Activated CD8-positive, alpha-beta memory T cell treated with anti-CD3 and anti-CD28 coated beads, Interleukin-2, amount 10 ng/mL, durations not matched to agents 7 days and 5 days (primary cell): Measurements from ENCODE around the gene CCN5. TPM values are rescaled to one million over a fixed set of nuclear protein-coding genes. Genes with fewer than 3 reads are reported as not detected.

Experiments
- ATAC-seq: fragments of 150-1000 bp; cut with Tn5 transposase; one replicate; pipeline ENCODE4 v1.10.0; 2021; ENCODE audit warnings: moderate library complexity
- CTCF ChIA-PET: fragments of 350-600 bp; sonication (Branson Sonifier 250); formaldehyde crosslinking; loops from one replicate; lab custom pipeline; 2021; ENCODE audit warnings: antibody characterized with exemption; lab: Charles Lee
- DNase-seq: peaks from one replicate; pipeline ENCODE4 v3.0.0-alpha.2; 2020
- H3K27ac Mint-ChIP-seq: one replicate; pipeline ENCODE4 v1.8.0; 2021; ENCODE audit warnings: mild to moderate bottlenecking, mixed read lengths
- H3K27me3 Mint-ChIP-seq: one replicate; pipeline ENCODE4 v1.8.0; 2021; ENCODE audit warnings: mixed read lengths
- H3K36me3 Mint-ChIP-seq: one replicate; pipeline ENCODE4 v1.8.0; 2021; ENCODE audit warnings: mild to moderate bottlenecking, mixed read lengths
- H3K4me1 Mint-ChIP-seq: one replicate; pipeline ENCODE4 v1.8.0; 2021; ENCODE audit warnings: mixed read lengths
- H3K4me3 Mint-ChIP-seq: one replicate; pipeline ENCODE4 v1.8.0; 2021; ENCODE audit warnings: mild to moderate bottlenecking, moderate library complexity, mixed read lengths
- H3K9me3 Mint-ChIP-seq: one replicate; pipeline ENCODE4 v1.8.0; 2022; ENCODE audit warnings: low read depth, mixed read lengths
- total RNA-seq, 2 experiments: library from RNA; stranded (reverse); gene quantifications; one replicate each; pipeline ENCODE4 v1.2.3, GENCODE V29; 2021

The CCN5 gene
- total RNA-seq, 2 experiments from 2014 or later = not detected

GRCh38 chr20:44700306-44700705, 14.9 kb upstream of the CCN5 start:
- no peaks in the 10 kb centered on the region for H3K4me1 Mint-ChIP-seq
- H3K4me3 Mint-ChIP-seq = no peak overlapping the region
- no peak overlapping the region for H3K27ac Mint-ChIP-seq
- no peaks in the 10 kb centered on the region for H3K36me3 Mint-ChIP-seq
- H3K9me3 Mint-ChIP-seq = no peaks in the 10 kb centered on the region
- CTCF ChIA-PET = no interaction called here
- ATAC-seq = no peak
- no peak for DNase-seq
- H3K27me3 Mint-ChIP-seq = peaks cover 6% of the 10 kb centered on the region

GRCh38 chr20:44701118-44701857, 13.9 kb upstream of the CCN5 start:
- ATAC-seq (no peak), DNase-seq (no peak)
- no peak overlapping the region for H3K4me3 Mint-ChIP-seq
- no peak overlapping the region for H3K27ac Mint-ChIP-seq
- no peaks in the 10 kb centered on the region for H3K9me3 Mint-ChIP-seq
- CTCF ChIA-PET = interaction anchor here (0.6 kb wide), 1 partner anchor 1710 kb away, joined by 3 read pairs; no protein-coding TSS in a partner anchor
- peaks cover 7% of the 10 kb centered on the region for H3K27me3 Mint-ChIP-seq
- H3K4me1 Mint-ChIP-seq = no peaks in the 10 kb centered on the region
- H3K36me3 Mint-ChIP-seq = no peaks in the 10 kb centered on the region

DNA sequence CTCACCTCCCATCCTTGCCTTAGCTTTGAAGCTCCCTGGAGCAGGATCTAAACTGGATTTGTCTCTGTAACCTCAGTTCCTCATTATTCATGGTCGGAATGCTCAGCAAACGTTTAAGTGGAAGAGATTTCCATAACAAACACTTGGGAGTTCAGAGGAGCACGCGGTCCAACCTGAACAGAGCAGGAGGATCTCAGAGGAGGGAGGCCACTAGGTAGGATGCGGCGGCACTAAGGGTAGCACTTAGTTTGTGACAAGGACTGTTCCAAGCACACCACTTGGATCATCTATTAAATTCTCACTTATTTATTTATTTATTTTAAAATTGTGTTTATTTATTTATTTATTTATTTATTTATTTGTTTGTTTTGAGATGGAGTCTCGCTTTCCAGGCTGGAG, 13.3 kb upstream of the CCN5 start:
- Mint-ChIP-seq H3K27ac (no peak overlapping the region), H3K4me1 (no peaks in the 10 kb centered on the region), H3K27me3 (peaks cover 7% of the 10 kb centered on the region), H3K36me3 (no peaks in the 10 kb centered on the region), H3K4me3 (no peak overlapping the region), H3K9me3 (no peaks in the 10 kb centered on the region)
- ATAC-seq = no peak
- CTCF ChIA-PET = no interaction called here
- no peak for DNase-seq

DNA sequence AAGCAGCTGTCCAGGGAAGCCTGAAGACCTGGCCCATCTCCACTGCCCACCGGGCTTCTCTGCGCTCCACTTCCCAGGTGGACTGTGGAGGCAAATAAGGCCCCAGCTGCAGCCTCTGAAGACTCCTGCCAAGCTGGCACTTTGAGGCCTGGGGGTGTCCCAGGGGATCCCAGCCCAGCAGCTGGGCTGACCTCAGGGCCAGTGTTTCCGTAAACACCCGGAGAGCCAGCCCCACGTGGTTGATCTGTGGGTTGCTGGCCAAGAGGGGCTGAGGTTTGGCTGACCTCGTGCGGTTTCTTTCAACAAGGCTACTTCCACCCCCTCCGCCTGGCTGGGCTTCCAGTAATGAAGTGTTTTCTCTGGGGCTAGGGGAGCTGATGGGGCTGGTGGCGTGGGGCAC, 12.4 kb upstream of the CCN5 start:
- ATAC-seq (no peak), DNase-seq (no peak)
- Mint-ChIP-seq H3K27me3 (peaks cover 7% of the 10 kb centered on the region), H3K9me3 (no peaks in the 10 kb centered on the region), H3K27ac (no peak overlapping the region), H3K4me3 (no peak overlapping the region), H3K36me3 (no peaks in the 10 kb centered on the region), H3K4me1 (no peaks in the 10 kb centered on the region)
- CTCF ChIA-PET = interaction anchor here (1.6 kb wide), 1 partner anchor 18 kb away, joined by 9 read pairs; no protein-coding TSS in a partner anchor

- CTCF ChIA-PET = interaction anchor here (1.6 kb wide), 1 partner anchor 18 kb away, joined by 9 read pairs; no protein-coding TSS in a partner anchor
Observed at GRCh38 chr20:44703183-44703925, 11.8 kb upstream of the CCN5 start.

DNA sequence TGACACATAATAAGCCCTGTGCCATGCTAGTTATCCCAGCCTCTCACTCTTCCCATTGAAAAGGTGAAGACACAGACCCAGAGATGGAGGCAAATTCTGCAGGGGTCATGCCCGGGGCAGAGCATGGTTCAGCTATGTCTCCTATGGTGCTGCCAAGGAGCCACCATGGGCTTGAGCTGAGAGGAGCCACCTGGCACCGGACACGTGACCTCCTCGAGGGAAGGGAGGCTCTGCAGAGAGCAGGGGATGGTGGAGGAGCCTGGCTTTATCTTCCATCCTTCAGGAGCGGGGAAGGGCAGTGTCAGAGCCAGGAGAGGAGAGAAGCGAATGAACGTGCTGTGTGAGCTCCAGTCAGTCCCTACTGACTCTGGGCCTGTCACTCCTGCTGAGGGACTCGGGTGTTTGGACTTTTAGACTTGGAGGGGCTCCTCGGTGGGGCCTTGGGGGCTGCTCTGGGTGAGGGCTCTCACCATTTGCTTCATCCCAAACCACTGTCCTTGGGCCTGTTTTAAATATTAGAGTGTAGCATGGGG, 11.1 kb upstream of the CCN5 start:
- H3K9me3 Mint-ChIP-seq = no peaks in the 10 kb centered on the region
- H3K27me3 Mint-ChIP-seq = peaks cover 7% of the 10 kb centered on the region
- DNase-seq = no peak
- no peaks in the 10 kb centered on the region for H3K36me3 Mint-ChIP-seq
- H3K4me1 Mint-ChIP-seq = no peaks in the 10 kb centered on the region
- no peak for ATAC-seq
- H3K27ac Mint-ChIP-seq = no peak overlapping the region
- H3K4me3 Mint-ChIP-seq = no peak overlapping the region
- CTCF ChIA-PET = interaction anchor here (1.6 kb wide), 1 partner anchor 19 kb away, joined by 9 read pairs; no protein-coding TSS in a partner anchor

More at GRCh38 chr20:44703183-44703925, 11.8 kb upstream of the CCN5 start:
- Mint-ChIP-seq H3K27ac (no peak overlapping the region), H3K36me3 (no peaks in the 10 kb centered on the region), H3K27me3 (peaks cover 7% of the 10 kb centered on the region), H3K4me1 (no peaks in the 10 kb centered on the region), H3K9me3 (no peaks in the 10 kb centered on the region), H3K4me3 (no peak overlapping the region)
- DNase-seq (no peak), ATAC-seq (no peak)

GRCh38 chr20:44704551-44704971, 10.6 kb upstream of the CCN5 start:
- Mint-ChIP-seq H3K4me3 (no peak overlapping the region), H3K27me3 (peaks cover 7% of the 10 kb centered on the region), H3K27ac (no peak overlapping the region), H3K36me3 (no peaks in the 10 kb centered on the region), H3K4me1 (no peaks in the 10 kb centered on the region), H3K9me3 (no peaks in the 10 kb centered on the region)
- CTCF ChIA-PET = no interaction called here
- ATAC-seq (no peak), DNase-seq (no peak)

GRCh38 chr20:44705364-44706094, 9.6 kb upstream of the CCN5 start:
- Mint-ChIP-seq H3K9me3 (no peaks in the 10 kb centered on the region), H3K36me3 (no peaks in the 10 kb centered on the region), H3K27ac (no peak overlapping the region), H3K4me1 (no peaks in the 10 kb centered on the region), H3K4me3 (no peak overlapping the region), H3K27me3 (peaks cover 5% of the 10 kb centered on the region)
- CTCF ChIA-PET = no interaction called here
- DNase-seq (no peak), ATAC-seq (no peak)

GRCh38 chr20:44706301-44707017, 8.7 kb upstream of the CCN5 start:
- Mint-ChIP-seq H3K27me3 (peaks cover 2% of the 10 kb centered on the region), H3K36me3 (no peaks in the 10 kb centered on the region), H3K9me3 (no peaks in the 10 kb centered on the region), H3K4me3 (no peak overlapping the region), H3K27ac (no peak overlapping the region), H3K4me1 (no peaks in the 10 kb centered on the region)
- CTCF ChIA-PET = no interaction called here
- DNase-seq (no peak), ATAC-seq (no peak)

DNA sequence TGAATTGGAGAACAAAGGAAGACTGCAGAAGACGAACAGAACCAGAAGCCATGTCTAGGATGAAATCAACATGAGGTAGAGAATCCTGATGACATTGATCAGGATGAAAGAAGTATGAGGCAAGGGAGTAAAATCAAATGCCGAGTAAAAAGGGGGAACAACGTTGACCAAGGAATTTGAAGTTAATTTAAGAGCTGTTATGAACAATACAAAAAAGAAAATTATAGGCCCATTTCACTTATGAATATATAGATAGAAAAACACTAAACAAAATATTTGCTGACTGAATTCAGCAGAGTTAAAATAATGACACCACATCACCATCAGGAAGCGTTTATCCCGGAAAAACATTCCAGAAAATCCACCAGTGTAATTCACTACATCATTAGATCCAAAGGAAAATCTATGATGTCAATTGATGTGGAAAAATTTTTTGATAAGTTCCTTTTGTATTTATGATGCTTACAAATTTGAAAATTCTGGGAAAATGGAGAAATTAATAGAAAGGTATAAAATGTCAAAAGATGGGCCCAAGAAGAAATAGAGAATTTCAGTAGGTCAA, 8.1 kb upstream of the CCN5 start:
- no peaks in the 10 kb centered on the region for H3K9me3 Mint-ChIP-seq
- no peaks in the 10 kb centered on the region for H3K4me1 Mint-ChIP-seq
- H3K36me3 Mint-ChIP-seq = no peaks in the 10 kb centered on the region
- H3K27me3 Mint-ChIP-seq = peaks cover 2% of the 10 kb centered on the region
- no peak overlapping the region for H3K27ac Mint-ChIP-seq
- H3K4me3 Mint-ChIP-seq = no peak overlapping the region
- no peak for DNase-seq
- CTCF ChIA-PET = no interaction called here
- ATAC-seq = no peak

GRCh38 chr20:44709380-44709779, 5.8 kb upstream of the CCN5 start:
- peaks cover 5% of the 10 kb centered on the region for H3K27me3 Mint-ChIP-seq
- no peak overlapping the region for H3K27ac Mint-ChIP-seq
- ATAC-seq (no peak), DNase-seq (no peak)
- no peak overlapping the region for H3K4me3 Mint-ChIP-seq
- H3K4me1 Mint-ChIP-seq = no peaks in the 10 kb centered on the region
- no peaks in the 10 kb centered on the region for H3K9me3 Mint-ChIP-seq
- CTCF ChIA-PET = interaction anchor here (1.3 kb wide), 1 partner anchor 38 kb away, joined by 5 read pairs; no protein-coding TSS in a partner anchor
- H3K36me3 Mint-ChIP-seq = no peaks in the 10 kb centered on the region

DNA sequence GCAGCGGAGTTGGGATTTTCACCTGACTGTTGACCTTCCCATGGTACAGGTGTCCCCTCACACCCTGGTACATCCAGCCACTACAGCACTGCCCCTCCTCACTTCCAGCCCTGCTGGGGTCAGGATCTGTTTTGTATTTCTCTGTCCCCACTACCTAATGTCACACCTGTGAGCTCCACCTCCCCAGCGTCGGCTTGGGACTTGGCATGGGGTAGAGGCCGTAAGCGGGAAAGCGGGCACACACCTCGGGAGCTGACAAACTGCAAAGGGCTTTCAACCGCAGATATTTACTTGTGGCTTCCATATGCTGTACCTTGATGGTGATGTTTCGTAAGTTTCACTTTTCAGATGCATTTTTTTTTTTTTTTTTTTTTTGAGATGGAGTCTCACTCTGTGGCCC, 5.4 kb upstream of the CCN5 start:
- H3K27me3 Mint-ChIP-seq = peaks cover 5% of the 10 kb centered on the region
- H3K36me3 Mint-ChIP-seq = no peaks in the 10 kb centered on the region
- no peak overlapping the region for H3K4me3 Mint-ChIP-seq
- H3K27ac Mint-ChIP-seq = no peak overlapping the region
- DNase-seq (no peak), ATAC-seq (no peak)
- H3K4me1 Mint-ChIP-seq = no peaks in the 10 kb centered on the region
- CTCF ChIA-PET = no interaction called here
- no peaks in the 10 kb centered on the region for H3K9me3 Mint-ChIP-seq
